ENCODE data around the gene PEX6.
"Not testable (repeated sequence)": the region's sequence is repeated elsewhere in the genome, so short reads cannot be mapped to it uniquely, and the experiment has no call there.

The PEX6 gene

GRCh38 chr6:42998205-42998604 is 19.2 kb upstream of the PEX6 start:
- DNase-seq: not testable (repeated sequence)

GRCh38 chr6:42996513-42996912 is 17.5 kb upstream of the PEX6 start:
- DNase-seq: no peak

DNA sequence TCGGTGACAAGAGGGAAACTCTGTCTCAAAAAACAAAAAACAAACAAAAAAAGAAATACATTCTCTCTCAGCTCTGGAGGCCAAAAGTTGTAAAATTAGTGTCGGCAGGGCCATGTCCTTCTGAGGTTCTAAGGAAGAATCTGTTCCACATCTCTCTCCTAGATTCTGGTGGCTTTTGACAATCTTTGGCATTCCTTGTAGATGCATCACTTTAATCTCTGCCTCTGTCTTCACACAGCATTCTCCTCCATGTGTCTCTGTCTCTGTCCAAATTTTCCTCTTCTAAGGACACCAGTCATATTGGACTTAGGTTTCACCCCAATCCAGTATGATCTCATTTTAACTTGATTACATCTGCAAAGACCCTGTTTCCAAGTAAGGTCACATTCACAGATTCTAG is 14.5 kb upstream of the PEX6 start:
- no peak for DNase-seq

- no peak for DNase-seq
Measured at GRCh38 chr6:42989923-42990322, 10.9 kb upstream of the PEX6 start.

DNA sequence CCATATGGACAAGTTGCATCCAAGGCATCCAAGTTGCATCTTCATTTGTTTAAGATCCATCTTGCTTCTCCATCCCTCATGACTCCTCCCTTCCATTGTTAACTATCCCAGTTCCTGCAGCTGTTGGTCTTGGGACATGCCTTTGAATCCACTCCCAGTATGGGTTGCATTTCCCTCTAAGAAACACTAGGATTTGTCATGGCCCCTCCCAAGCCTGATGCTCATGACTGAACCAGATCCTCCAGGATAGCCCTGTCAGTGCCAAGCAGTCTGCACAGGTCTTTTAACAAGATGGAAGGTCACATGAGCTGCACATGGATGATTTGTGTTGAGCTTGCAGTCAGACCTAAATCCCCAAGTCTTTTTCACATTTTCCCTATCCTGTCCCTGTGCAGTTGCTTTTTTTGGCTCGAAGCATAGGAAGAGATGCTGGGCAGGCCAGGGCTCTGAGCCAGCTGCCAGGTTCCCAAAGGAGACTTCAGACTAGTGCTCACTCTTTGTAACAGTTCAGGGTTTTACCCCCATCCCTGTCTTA is 9.6 kb upstream of the PEX6 start:
- no peak for DNase-seq

DNA sequence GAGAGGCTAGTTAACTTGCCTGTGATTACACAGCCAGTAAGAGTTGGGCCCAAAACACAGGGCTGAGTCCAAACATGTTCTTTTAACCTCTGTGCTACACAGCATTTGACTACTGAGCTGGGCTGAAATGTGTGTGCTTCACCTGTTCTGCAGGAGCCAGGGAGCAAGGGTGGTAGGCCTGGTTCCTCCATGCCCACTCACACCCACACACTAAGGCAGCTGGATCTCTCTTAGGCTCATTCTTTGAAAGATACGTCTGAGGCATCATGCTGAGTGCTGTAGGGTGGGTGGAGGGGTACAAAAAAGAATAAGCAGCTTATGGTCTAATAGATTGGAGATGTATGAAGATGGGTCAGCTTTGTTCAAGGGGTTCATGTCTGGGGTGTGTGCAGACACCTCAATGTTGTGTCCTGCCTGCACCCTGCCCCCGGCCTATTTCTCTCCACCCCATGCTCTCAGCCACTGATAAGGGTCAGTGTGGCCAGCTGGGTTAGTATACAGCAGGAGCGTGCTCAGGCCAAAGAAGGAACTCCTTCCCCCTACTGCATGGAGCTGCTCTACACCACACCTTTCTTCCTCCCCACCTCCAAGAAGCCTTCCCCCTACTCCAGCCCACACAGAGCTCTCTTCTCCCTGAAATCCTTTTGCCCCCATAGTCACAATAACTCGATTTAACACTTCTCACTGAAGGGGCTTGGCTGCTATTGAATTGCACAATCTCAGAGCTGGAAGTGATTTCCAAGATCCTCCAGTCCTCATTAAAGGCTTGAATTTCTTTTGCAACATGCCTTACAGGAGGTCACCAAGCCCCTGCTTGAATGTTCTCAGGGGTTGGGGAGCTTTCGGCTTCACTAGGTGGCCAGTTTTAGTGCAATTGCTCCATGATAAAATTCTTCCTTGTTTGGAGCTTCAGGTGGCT is 8.8 kb upstream of the PEX6 start:
- DNase-seq: no peak

- no peak for DNase-seq
Measured at GRCh38 chr6:42984924-42985475, 6.0 kb upstream of the PEX6 start.

- peak; percentile 99 for DNase-seq
Measured at GRCh38 chr6:42984001-42984923, 5.3 kb upstream of the PEX6 start, which contains the start of gene PPP2R5D. PPP2R5D (plus strand) TSS chr6:42984570; CDS start chr6:42984678, 108 bp downstream.

DNA sequence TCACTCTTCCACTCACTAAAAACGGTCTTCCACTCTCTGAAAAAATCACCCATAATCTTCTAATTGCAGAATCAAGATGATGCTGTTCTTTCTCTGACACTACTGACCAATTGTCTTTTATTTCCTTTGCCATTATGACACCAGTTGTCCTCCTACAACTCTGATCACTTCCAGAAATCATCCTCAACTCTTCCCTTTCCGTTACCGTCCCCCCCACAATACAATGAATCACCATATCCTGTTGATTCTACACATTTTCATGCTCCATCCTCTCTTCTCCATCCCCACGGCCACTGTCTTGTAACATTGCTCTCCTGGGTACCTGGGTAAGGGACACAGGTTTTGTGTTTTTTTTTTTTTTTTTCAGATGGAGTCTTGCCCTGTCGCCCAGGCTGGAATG is 2.9 kb upstream of the PEX6 start:
- no peak for DNase-seq

GRCh38 chr6:42979523-42980177 is 669 bp upstream of the PEX6 start:
- DNase-seq: no peak

- DNase-seq: no peak
Measured at GRCh38 chr6:42978487-42978838, 518 bp downstream of the PEX6 start.

DNA sequence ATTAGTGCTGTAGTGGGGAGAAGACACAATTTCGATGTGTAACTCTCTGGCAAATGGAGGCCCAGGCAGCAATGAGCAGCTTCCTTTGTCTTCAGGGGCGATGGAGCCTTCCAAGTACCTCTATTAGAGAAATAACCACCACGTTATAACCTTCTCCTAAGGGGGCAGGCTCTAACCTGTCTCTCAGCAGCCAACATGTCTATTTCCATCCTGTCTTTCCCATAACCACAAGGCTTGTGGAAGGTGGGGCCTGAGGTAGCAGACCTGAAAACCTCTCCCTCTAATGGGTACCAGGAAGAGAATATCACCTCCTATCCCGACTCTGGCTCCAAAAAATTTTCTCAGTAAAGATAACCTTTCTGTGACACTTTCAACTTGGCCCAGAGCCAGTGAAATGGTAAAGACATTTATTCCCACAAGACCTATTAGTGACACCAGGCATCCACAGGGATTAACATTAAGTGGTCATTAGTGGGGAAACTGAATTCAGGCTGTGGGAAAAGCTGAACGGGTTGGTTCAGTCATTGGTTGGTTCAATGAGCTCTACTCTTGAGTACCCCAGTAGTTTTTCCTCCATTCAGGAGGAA is 4.0 kb downstream of the PEX6 start:
- no peak for DNase-seq

- no peak for DNase-seq
Measured at GRCh38 chr6:42973926-42974325, 5.1 kb downstream of the PEX6 start.

DNA sequence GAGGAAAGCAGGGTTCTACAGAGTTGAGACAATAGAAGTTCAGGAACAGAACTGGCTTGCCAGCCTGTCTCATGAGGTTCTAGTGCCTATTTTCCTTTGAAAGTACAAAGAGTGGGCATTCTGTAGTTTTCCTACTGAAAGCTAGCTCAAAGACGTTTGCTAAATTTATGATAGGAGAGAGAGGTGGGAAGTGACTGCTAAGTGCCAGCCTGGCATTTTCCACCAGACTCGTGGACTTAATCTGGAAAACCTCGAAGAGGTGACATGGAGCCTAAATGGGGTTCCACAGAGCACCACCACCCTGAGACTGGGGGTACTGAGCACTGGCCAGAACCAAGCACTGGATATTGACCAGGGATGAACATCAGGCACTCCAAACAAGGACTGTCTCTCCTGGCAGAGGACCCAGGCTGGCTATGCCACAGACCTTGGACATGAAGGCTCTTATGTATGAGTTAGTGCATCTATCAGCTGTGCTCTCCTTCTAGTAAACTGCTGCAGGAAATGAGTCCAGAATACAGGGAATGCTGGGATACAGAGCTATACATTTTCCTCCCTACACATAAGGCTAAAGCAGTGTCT is 7.1 kb downstream of the PEX6 start:
- no peak for DNase-seq

DNA sequence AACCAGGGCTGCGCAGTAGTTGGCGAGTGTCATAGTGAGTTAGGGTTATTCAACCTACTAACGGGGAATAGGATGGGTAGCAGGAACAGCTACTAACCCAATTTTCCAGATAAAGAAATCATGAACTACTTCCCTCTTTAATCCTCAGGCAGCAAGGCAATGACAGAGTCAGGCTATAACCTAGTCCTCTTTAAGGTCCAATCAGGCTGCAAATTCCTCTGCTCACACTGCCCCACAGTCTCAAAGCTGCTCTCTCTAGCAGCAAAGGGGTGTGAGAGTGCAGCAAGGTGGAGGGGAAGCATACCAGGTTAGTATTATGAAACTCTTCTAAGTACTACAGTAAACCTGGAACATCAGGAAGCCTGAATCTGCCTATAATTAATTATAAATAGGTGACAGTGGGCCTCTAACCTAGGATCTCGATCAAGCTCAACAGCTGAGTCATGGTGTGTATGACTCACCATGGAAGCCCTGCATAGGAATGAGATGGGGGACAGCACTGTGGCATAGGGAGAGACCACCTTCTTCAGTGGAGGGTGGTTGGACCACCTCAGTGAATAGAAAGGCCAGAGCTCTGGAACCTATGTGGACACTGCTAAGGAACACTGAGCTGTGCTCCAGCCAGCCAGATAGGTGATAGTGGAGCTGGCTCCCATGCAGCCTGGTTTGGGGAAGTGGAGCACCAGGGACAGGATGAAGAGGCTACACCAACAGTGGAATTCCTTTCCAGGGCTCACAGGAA is 7.9 kb downstream of the PEX6 start:
- no peak for DNase-seq

GRCh38 chr6:42969934-42970333 is 9.0 kb downstream of the PEX6 start:
- DNase-seq: no peak

- no peak for DNase-seq
Measured at GRCh38 chr6:42969431-42969830, 9.6 kb downstream of the PEX6 start.

DNA sequence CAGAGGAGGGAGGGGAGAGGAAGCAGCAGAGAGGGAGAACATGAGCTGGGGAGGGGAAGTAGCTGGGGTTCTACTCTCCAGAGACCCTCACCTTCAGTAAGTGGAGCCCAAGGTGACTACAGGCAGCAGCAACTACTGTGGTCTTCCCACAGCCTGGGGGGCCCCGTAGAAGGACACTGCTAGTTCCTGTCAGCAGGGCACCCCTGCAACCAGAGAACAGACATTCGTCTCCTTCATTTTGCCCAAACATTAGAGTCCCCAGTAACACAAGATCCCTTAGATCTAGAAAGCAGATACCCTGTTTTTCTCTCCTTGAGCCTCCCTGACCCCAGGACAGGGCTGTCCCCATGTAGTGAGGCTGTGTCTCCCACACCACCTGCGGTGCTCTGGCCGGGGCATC is 10.2 kb downstream of the PEX6 start:
- DNase-seq: no peak

DNA sequence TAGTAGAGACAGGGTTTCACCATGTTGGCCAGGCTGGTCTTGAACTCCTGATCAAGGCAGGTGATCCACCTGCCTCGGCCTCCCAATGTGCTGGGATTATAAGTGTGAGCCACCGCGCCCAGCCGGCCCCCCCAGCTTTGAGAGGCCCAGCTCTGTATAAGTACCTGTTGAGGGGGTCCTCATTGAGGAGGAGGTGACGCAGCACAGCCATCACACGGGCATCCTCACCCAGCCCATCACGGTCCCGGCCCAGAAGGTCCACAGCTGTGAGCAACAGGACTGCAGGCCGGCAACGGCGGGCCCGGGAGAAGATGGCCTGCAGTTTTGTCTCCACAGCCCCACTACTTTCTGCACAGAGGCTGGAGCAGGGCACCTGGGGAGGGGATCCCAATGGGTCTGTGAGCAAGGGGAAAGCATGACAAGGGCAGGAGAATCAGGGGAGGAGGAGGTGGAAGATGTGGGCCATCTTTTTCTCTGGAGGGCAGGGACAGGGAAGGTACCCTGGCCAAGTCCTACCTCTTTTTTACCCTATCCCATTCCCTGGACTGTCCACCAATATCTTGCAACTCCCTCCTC is 10.8 kb downstream of the PEX6 start:
- no peak for DNase-seq

DNA sequence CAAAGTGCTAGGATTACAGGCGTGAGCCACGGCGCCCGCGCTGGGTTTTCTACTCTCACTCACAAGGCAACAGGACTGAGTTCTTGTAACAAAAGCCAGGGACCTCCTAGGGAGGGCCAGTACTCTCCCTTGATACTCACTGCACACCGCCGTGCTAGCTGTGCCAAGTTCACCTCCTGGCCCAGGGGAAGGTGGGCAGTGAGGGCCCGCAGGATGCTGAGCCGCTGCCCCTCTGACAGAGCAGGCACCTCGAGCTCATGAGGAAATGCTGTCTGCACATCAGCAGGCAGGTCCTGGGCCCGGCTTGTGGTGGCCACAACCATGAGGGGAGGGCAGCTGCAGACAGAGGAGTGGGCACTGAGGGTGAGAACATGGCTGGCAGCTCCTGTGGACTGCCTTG is 11.8 kb downstream of the PEX6 start:
- DNase-seq: no peak

- no peak for DNase-seq
Measured at GRCh38 chr6:42966571-42966970, 12.4 kb downstream of the PEX6 start.

Data from activated CD4-positive, alpha-beta T cell treated with anti-CD3 and anti-CD28 coated beads, Interleukin-2, amount 50 U/mL, for 16 hours (primary cell).